Panc1 (cell line): Measurements from ENCODE around the gene SNORC. TPM values are rescaled to one million over a fixed set of nuclear protein-coding genes. Genes with fewer than 3 reads are reported as not detected.
A peak's percentile ranks its signal among the peaks of the same experiment; 100 is the strongest.

Experiments used
- ATAC-seq: fragments of 200-7000 bp; cut with Tn5 transposase; 2 replicates; pipeline ENCODE4 v1.9.1; 2020; ENCODE audit warnings: mild to moderate bottlenecking, moderate library complexity
- BruUV-seq: library from RNA; stranded (reverse); fragments of 400-500 nt; replicated peaks from 2 replicates; lab custom pipeline; 2021; lab: Mats Ljungman, UMichigan
- CTCF ChIA-PET: fragments of 300-600 bp; sonication (Branson Sonifier 250); formaldehyde crosslinking; loops from one replicate; lab custom pipeline; 2022; ENCODE audit warnings: antibody characterized with exemption; lab: Charles Lee
- POLR2A ChIA-PET: fragments of 300-600 bp; sonication (Branson Sonifier 250); formaldehyde crosslinking; loops from one replicate; lab custom pipeline; 2022; ENCODE audit warnings: antibody characterized with exemption; lab: Charles Lee
- DNase-seq: peaks from one replicate; pipeline ENCODE4 v3.0.0-alpha.2; 2010; ENCODE audit warnings: low read depth, low spot score
- H3K27ac ChIP-seq: 2 replicates; pipeline ENCODE4 v1.5.1; 2011; ENCODE audit warnings: mild to moderate bottlenecking, low read length, inconsistent platforms
- H3K27me3 ChIP-seq: fragments of 200-500 bp; sonication (Bioruptor generic); 2 replicates; pipeline ENCODE4 v1.6.0; 2014; ENCODE audit warnings: low read length, inconsistent platforms; ENCODE audit not compliant: control insufficient read depth, insufficient read depth
- H3K36me3 ChIP-seq: fragments of 200-500 bp; sonication (Bioruptor generic); 2 replicates; pipeline ENCODE4 v1.5.1; 2014; ENCODE audit warnings: inconsistent platforms, mild to moderate bottlenecking, low read length, moderate library complexity; ENCODE audit not compliant: control insufficient read depth, insufficient read depth
- H3K4me1 ChIP-seq: 2 replicates; pipeline ENCODE4 v1.5.1; 2011; ENCODE audit warnings: inconsistent platforms, mild to moderate bottlenecking, low read length, moderate library complexity; ENCODE audit not compliant: control insufficient read depth, insufficient read depth
- H3K4me3 ChIP-seq, 2 experiments: 2 replicates each; pipeline ENCODE4 v1.5.1; 2011 to 2012; ENCODE audit warnings: low read depth in 2 of 2, low read length in 2 of 2, mild to moderate bottlenecking in 2 of 2, inconsistent platforms in 1 of 2, moderate library complexity in 1 of 2
- H3K9me3 ChIP-seq: fragments of 200-500 bp; sonication (Bioruptor generic); 2 replicates; pipeline ENCODE4 v1.5.1; 2014; ENCODE audit warnings: low read depth, mild to moderate bottlenecking, inconsistent platforms, low read length, moderate library complexity; ENCODE audit not compliant: control insufficient read depth, insufficient read depth
- POLR2AphosphoS5 ChIP-seq: IDR thresholded peaks from 2 replicates; pipeline ENCODE4 v1.6.1; 2012; ENCODE audit warnings: mild to moderate bottlenecking, low read depth, low read length, moderate library complexity
- SIN3A ChIP-seq: IDR thresholded peaks from 2 replicates; pipeline ENCODE4 v1.6.1; 2012; ENCODE audit warnings: low read depth, mild to moderate bottlenecking, low read length, moderate library complexity, borderline replicate concordance; ENCODE audit not compliant: insufficient read depth
- TCF7L2 ChIP-seq: IDR thresholded peaks from 2 replicates; pipeline ENCODE4 v1.6.1; 2011; ENCODE audit warnings: mild to moderate bottlenecking, low read depth, low read length, inconsistent platforms
- in situ Hi-C: cut with HindIII; loops from 2 replicates; pipeline ENCODE4 v1.10.0; 2016; ENCODE audit warnings: low sequenced_read_pairs, low pct_unique_long_range_greater_than_20kb
- intact Hi-C: fragments of 100-400 bp; cut with micrococcal nuclease; formaldehyde crosslinking; loops from one replicate; pipeline ENCODE4 v1.10.0; 2022; ENCODE audit not compliant: unreplicated experiment
- total RNA-seq: library from RNA; stranded (reverse); gene quantifications from one replicate; pipeline ENCODE4 v1.2.1, GENCODE V29; 2021; ENCODE audit not compliant: unreplicated experiment
- TF ChIP-seq, protein P1 (sequence below), 2 experiments: IDR thresholded peaks; 2 replicates each; pipeline ENCODE4 v1.6.1; 2011 to 2012; ENCODE audit warnings: low read depth in 2 of 2, control low read depth in 1 of 2, low read length in 1 of 2, mild to moderate bottlenecking in 1 of 2, moderate library complexity in 1 of 2; ENCODE audit not compliant: insufficient read depth in 1 of 2
- TF ChIP-seq, protein P2 (sequence below): fragments of 450-650 bp; IDR thresholded peaks from 2 replicates; pipeline ENCODE4 v1.5.1; 2017; ENCODE audit warnings: mild to moderate bottlenecking

The SNORC gene
- total RNA-seq, 1 experiment from 2014 or later = 6.8 TPM

DNA sequence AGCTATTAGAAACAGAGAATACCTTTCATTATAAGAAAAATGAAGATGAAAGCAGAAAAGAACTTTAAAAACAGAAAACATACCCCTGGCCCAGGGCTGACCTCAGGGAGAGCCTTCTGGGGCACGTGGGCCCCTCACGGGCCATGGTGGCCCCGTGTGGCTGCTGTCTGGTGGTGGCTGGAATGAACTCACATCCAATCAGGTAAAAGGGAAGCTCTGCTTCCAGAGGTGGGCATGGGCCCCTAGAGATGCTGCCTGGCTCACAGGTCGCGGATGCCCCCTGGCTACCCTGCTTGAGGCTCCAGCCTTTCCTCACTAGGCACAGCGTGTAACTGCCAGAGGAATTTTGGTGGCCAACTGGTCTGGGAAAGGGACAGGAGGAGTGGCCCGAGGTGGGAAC lies 16.6 kb downstream of the SNORC start:
- ChIA-PET POLR2A (no interaction called here), CTCF (no interaction called here)
- no TSS peak for BruUV-seq
- H3K27me3 ChIP-seq = no peaks in the 10 kb centered on the region
- ATAC-seq (no peak), DNase-seq (no peak)
- TF ChIP-seq SIN3A (no peak), POLR2AphosphoS5 (no peak)
- TF ChIP-seq, protein P1, sequence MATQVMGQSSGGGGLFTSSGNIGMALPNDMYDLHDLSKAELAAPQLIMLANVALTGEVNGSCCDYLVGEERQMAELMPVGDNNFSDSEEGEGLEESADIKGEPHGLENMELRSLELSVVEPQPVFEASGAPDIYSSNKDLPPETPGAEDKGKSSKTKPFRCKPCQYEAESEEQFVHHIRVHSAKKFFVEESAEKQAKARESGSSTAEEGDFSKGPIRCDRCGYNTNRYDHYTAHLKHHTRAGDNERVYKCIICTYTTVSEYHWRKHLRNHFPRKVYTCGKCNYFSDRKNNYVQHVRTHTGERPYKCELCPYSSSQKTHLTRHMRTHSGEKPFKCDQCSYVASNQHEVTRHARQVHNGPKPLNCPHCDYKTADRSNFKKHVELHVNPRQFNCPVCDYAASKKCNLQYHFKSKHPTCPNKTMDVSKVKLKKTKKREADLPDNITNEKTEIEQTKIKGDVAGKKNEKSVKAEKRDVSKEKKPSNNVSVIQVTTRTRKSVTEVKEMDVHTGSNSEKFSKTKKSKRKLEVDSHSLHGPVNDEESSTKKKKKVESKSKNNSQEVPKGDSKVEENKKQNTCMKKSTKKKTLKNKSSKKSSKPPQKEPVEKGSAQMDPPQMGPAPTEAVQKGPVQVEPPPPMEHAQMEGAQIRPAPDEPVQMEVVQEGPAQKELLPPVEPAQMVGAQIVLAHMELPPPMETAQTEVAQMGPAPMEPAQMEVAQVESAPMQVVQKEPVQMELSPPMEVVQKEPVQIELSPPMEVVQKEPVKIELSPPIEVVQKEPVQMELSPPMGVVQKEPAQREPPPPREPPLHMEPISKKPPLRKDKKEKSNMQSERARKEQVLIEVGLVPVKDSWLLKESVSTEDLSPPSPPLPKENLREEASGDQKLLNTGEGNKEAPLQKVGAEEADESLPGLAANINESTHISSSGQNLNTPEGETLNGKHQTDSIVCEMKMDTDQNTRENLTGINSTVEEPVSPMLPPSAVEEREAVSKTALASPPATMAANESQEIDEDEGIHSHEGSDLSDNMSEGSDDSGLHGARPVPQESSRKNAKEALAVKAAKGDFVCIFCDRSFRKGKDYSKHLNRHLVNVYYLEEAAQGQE (IDR thresholded peaks at IDR 0.05; ENCODE audit: insufficient read depth in 1 of 2, low read depth in 2 of 2, low read length in 1 of 2) = no peak
- no peak overlapping the region for H3K27ac ChIP-seq
- in situ Hi-C loops = no loop called here
- H3K4me1 ChIP-seq = no peaks in the 10 kb centered on the region
- no peaks in the 10 kb centered on the region for H3K9me3 ChIP-seq
- intact Hi-C loops = no loop called here
- H3K4me3 ChIP-seq = no peak overlapping the region
- H3K36me3 ChIP-seq = no peaks in the 10 kb centered on the region

DNA sequence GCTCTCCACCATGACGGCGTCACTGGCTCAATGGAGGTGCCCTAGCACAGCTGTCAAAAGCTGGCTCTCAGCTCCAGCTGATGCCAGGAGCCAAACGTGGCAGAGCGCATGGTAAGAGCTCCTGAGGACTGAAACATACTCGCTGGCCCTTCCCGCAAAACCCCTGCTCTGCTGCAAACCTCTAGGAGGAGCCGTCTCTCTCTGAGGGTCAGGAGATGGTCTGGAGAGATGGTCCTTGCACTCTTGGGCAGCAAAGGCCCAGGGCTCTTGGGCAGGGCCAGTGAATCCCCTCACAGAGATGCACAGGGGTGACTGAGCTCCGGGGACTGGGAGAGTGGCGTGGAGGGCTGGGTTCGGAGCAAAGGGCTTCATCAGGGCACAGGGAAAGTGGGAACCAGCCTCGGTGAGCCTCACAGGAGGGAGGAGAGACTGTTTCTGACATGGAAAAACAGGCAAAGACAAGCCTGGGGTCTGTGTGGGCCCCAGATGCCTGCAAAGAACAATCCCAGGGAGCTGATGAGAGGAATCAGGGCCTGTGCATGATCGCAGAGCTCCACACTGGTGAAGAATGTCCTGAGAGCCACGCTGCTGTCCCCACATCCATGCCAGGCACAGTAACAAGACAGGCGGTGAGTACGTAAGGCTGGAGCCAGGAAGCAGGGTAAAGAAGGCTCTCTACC lies 17.2 kb downstream of the SNORC start:
- intact Hi-C loops (no loop called here), in situ Hi-C loops (no loop called here)
- POLR2A ChIA-PET = no interaction called here
- Histone ChIP-seq H3K27ac (no peak overlapping the region), H3K36me3 (no peaks in the 10 kb centered on the region), H3K4me3 (no peak overlapping the region), H3K27me3 (no peaks in the 10 kb centered on the region), H3K9me3 (no peaks in the 10 kb centered on the region), H3K4me1 (no peaks in the 10 kb centered on the region)
- CTCF ChIA-PET = no interaction called here
- no peak for TF ChIP-seq SIN3A
- TF ChIP-seq, protein P1 (IDR thresholded peaks at IDR 0.05; ENCODE audit: insufficient read depth in 1 of 2, low read depth in 2 of 2, low read length in 1 of 2) = no peak
- TF ChIP-seq, protein P2, sequence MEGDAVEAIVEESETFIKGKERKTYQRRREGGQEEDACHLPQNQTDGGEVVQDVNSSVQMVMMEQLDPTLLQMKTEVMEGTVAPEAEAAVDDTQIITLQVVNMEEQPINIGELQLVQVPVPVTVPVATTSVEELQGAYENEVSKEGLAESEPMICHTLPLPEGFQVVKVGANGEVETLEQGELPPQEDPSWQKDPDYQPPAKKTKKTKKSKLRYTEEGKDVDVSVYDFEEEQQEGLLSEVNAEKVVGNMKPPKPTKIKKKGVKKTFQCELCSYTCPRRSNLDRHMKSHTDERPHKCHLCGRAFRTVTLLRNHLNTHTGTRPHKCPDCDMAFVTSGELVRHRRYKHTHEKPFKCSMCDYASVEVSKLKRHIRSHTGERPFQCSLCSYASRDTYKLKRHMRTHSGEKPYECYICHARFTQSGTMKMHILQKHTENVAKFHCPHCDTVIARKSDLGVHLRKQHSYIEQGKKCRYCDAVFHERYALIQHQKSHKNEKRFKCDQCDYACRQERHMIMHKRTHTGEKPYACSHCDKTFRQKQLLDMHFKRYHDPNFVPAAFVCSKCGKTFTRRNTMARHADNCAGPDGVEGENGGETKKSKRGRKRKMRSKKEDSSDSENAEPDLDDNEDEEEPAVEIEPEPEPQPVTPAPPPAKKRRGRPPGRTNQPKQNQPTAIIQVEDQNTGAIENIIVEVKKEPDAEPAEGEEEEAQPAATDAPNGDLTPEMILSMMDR = no peak
- TF ChIP-seq TCF7L2 = no peak
- TF ChIP-seq POLR2AphosphoS5 = no peak
- no peak for DNase-seq
- ATAC-seq = peak; percentile 19; the same call in 1 of the 2 replicates
- no TSS peak for BruUV-seq
